Testis (tissue), 3 donors: Measurements from ENCODE around the gene DNAJC11. TPM values are rescaled to one million over a fixed set of nuclear protein-coding genes. Genes with fewer than 3 reads are reported as not detected.

Source experiments
- DNase-seq: peaks from one replicate; pipeline ENCODE4 v3.0.0-alpha.2; 2019
- H3K27ac ChIP-seq, 2 donors: fragments of 200-600 bp; sonication (generic); one replicate each; pipeline ENCODE4 v1.5.1; 2019
- H3K27me3 ChIP-seq: fragments of 200-600 bp; sonication (generic); one replicate; pipeline ENCODE4 v1.5.1; 2019
- H3K36me3 ChIP-seq: fragments of 200-600 bp; sonication (generic); one replicate; pipeline ENCODE4 v1.5.1; 2017; ENCODE audit warnings: low read depth; ENCODE audit errors: missing control alignments
- H3K4me1 ChIP-seq: fragments of 200-600 bp; sonication (generic); one replicate; pipeline ENCODE4 v1.5.1; 2019
- H3K4me3 ChIP-seq, 2 donors: fragments of 200-600 bp; sonication (generic); one replicate each; pipeline ENCODE4 v1.5.1; 2017 to 2019
- H3K9me3 ChIP-seq: fragments of 200-600 bp; sonication (generic); one replicate; pipeline ENCODE4 v1.5.1; 2017
- POLR2A ChIP-seq: fragments of 450-650 bp; IDR thresholded peaks from one replicate; pipeline ENCODE4 v1.6.1; 2017; ENCODE audit warnings: antibody characterized with exemption, mild to moderate bottlenecking, moderate library complexity
- WGBS, 2 donors: methylation state at CpG; one replicate each; pipeline ENCODE4 v1.1.5; 2018; 5-methylcytosine and 5-hydroxymethylcytosine counted together
- intact Hi-C: fragments of 100-400 bp; cut with DNase I; formaldehyde crosslinking; loops from one replicate; pipeline ENCODE4 v1.15.1; 2023; ENCODE audit warnings: low total_unique reads
- polyA plus RNA-seq: library from polyadenylated mRNA; stranded (reverse); fragments of 350-450 nt; fragmentation: Illumina TruSeq; extraction: RNeasy Lipid Tissue Mini Kit (QIAGEN cat#74804); gene quantifications from one replicate; pipeline ENCODE4 v1.2.3, GENCODE V29; 2014; ENCODE audit warnings: low read depth, low replicate concordance; ENCODE audit not compliant: insufficient read depth
- total RNA-seq, 2 donors: library from RNA; depleted of rRNA; stranded (reverse); fragments of >200 nt; gene quantifications; one replicate each; pipeline ENCODE4 v1.2.3, GENCODE V29; 2016
- TF ChIP-seq, protein P1 (sequence below), 3 experiments: fragments of 450-650 bp in 2 of 3; fragments of 200-600 bp in 1 of 3; sonication (generic) in 1 of 3; IDR thresholded peaks; one replicate each; pipeline ENCODE4 v1.5.1; 2016 to 2019; ENCODE audit warnings: antibody characterized with exemption in 3 of 3, mild to moderate bottlenecking in 2 of 3, moderate library complexity in 1 of 3

Gene DNAJC11
- total and polyA plus RNA-seq, 3 donors from 2014 or later, result 41.5 to 53.3 (median 52.7) TPM

DNA sequence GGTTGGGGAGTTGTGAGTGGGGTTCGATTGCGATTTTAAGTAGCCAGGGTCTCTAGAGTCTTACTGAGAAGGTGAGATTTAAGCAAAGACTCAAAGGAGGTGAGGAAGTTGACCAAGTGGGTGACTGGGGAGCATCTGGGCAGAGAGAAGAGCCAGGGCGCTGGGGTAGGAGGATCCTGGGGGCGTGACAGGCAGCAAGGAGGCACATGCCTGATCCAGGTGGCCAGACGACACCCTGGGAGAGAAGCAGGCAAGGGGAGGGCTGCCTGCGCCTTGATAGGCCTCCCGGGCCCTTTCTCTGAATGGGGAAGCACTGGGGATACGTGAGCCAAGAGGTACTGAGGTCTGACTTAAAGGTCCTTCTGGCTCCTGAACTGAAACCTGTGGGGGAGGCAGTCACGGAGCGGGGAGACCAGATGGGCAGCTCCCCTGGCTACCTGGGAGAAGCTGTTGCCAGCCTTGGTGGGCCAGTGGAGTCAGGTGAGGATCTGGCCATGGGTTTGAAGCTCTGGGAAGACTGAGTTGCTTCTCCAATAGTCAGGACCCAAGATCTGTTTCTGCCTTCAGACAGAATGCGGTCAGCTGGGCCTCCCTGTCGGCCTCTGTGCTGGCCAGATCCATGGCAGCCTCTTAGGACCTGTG lies 116.4 kb downstream of the DNAJC11 start:
- TF ChIP-seq, protein P1, sequence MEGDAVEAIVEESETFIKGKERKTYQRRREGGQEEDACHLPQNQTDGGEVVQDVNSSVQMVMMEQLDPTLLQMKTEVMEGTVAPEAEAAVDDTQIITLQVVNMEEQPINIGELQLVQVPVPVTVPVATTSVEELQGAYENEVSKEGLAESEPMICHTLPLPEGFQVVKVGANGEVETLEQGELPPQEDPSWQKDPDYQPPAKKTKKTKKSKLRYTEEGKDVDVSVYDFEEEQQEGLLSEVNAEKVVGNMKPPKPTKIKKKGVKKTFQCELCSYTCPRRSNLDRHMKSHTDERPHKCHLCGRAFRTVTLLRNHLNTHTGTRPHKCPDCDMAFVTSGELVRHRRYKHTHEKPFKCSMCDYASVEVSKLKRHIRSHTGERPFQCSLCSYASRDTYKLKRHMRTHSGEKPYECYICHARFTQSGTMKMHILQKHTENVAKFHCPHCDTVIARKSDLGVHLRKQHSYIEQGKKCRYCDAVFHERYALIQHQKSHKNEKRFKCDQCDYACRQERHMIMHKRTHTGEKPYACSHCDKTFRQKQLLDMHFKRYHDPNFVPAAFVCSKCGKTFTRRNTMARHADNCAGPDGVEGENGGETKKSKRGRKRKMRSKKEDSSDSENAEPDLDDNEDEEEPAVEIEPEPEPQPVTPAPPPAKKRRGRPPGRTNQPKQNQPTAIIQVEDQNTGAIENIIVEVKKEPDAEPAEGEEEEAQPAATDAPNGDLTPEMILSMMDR (IDR thresholded peaks at IDR 0.05), result no peak
- TF ChIP-seq POLR2A, result no peak
- Histone ChIP-seq H3K27me3 (no peaks in the 10 kb centered on the region), H3K9me3 (no peaks in the 10 kb centered on the region), H3K4me3 (no peak overlapping the region), H3K27ac (no peak overlapping the region), H3K36me3 (no peaks in the 10 kb centered on the region), H3K4me1 (peaks cover 22% of the 10 kb centered on the region)
- intact Hi-C loops, result no loop called here
- whole genome bisulfite sequencing, 2 donors, result 73 to 80% methylated on average over 10 to 12 of the region's 12 CpGs
- no peak for DNase-seq

Other genes with a start within 250 kb of the DNAJC11 start
- 10 to 100 TPM; 13.4 to 14.0 TPM for gene TNFRSF25, start 235.6 kb downstream of the DNAJC11 start, total RNA-seq
- 6.2 TPM for gene TNFRSF25, start 235.6 kb downstream of the DNAJC11 start, polyA plus RNA-seq
- 10 to 100 TPM; 13.7 to 16.4 TPM for gene PLEKHG5, start 210.1 kb downstream of the DNAJC11 start, total RNA-seq
- 8.1 TPM for gene PLEKHG5, start 210.1 kb downstream of the DNAJC11 start, polyA plus RNA-seq
- 10 to 100 TPM; 29.0 to 34.6 TPM for gene NOL9, start 147.3 kb downstream of the DNAJC11 start, total RNA-seq
- 11.4 TPM for gene NOL9, start 147.3 kb downstream of the DNAJC11 start, polyA plus RNA-seq
- 1 to 10 TPM; 5.3 to 5.6 TPM for gene TAS1R1, start 146.5 kb downstream of the DNAJC11 start, total RNA-seq
- gene TAS1R1, start 146.5 kb downstream of the DNAJC11 start, polyA plus RNA-seq, result 5.1 TPM
- gene ZBTB48, start 121.8 kb downstream of the DNAJC11 start, total RNA-seq, result 10 to 100 TPM; 58.9 to 70.7 TPM
- 80.7 TPM for gene ZBTB48, start 121.8 kb downstream of the DNAJC11 start, polyA plus RNA-seq
- 10 to 100 TPM; 71.7 to 84.6 TPM for gene KLHL21, start 98.9 kb downstream of the DNAJC11 start, total RNA-seq
- 31.1 TPM for gene KLHL21, start 98.9 kb downstream of the DNAJC11 start, polyA plus RNA-seq
- 10 to 100 TPM; 88.1 to 94.3 TPM for gene PHF13, start 88.1 kb downstream of the DNAJC11 start, total RNA-seq
- gene PHF13, start 88.1 kb downstream of the DNAJC11 start, polyA plus RNA-seq, result 70.8 TPM
- 10 to 100 TPM; 38.6 to 41.9 TPM for gene THAP3, start 76.9 kb downstream of the DNAJC11 start, total RNA-seq
- 28.7 TPM for gene THAP3, start 76.9 kb downstream of the DNAJC11 start, polyA plus RNA-seq
- gene CAMTA1, start 83.6 kb upstream of the DNAJC11 start, total RNA-seq, result 100 to 1,000 TPM; 119 to 158 TPM
- gene CAMTA1, start 83.6 kb upstream of the DNAJC11 start, polyA plus RNA-seq, result 116 TPM